Type B pancreatic cell (in vitro differentiated cells): ENCODE measurements around the gene HOXB4. TPM values are rescaled to one million over a fixed set of nuclear protein-coding genes. Genes with fewer than 3 reads are reported as not detected.

Source experiments
- DNase-seq: peaks from one replicate; pipeline ENCODE4 v3.0.0; 2021; ENCODE audit warnings: mixed read lengths; ENCODE audit not compliant: unreplicated experiment; ENCODE audit errors: extremely low spot score
- H3K27ac Mint-ChIP-seq: 2 replicates; pipeline ENCODE4 v1.8.0; 2021; ENCODE audit warnings: mild to moderate bottlenecking, mixed read lengths
- H3K27me3 Mint-ChIP-seq: 2 replicates; pipeline ENCODE4 v1.8.0; 2021; ENCODE audit warnings: mixed read lengths
- H3K36me3 Mint-ChIP-seq: 2 replicates; pipeline ENCODE4 v1.8.0; 2021; ENCODE audit warnings: mixed read lengths
- H3K4me1 Mint-ChIP-seq: one replicate; pipeline ENCODE4 v1.8.0; 2021; ENCODE audit warnings: mixed read lengths; ENCODE audit not compliant: unreplicated experiment
- H3K4me3 Mint-ChIP-seq: 2 replicates; pipeline ENCODE4 v1.8.0; 2021; ENCODE audit warnings: mild to moderate bottlenecking, mixed read lengths
- H3K9me3 Mint-ChIP-seq: 2 replicates; pipeline ENCODE4 v1.8.0; 2021; ENCODE audit warnings: mixed read lengths
- total RNA-seq: library from RNA; stranded (reverse); gene quantifications from 2 replicates; pipeline ENCODE4 v1.2.1, GENCODE V29; 2021; ENCODE audit warnings: low replicate concordance
- TF ChIP-seq, protein P1 (sequence below): fragments of 200-600 bp; sonication (generic); conservative IDR thresholded peaks from 2 replicates; pipeline ENCODE4 v1.5.0; 2021; ENCODE audit warnings: antibody characterized with exemption, mild to moderate bottlenecking

The HOXB4 gene
- total RNA-seq, 1 donor from 2014 or later: 27.0 TPM

DNA sequence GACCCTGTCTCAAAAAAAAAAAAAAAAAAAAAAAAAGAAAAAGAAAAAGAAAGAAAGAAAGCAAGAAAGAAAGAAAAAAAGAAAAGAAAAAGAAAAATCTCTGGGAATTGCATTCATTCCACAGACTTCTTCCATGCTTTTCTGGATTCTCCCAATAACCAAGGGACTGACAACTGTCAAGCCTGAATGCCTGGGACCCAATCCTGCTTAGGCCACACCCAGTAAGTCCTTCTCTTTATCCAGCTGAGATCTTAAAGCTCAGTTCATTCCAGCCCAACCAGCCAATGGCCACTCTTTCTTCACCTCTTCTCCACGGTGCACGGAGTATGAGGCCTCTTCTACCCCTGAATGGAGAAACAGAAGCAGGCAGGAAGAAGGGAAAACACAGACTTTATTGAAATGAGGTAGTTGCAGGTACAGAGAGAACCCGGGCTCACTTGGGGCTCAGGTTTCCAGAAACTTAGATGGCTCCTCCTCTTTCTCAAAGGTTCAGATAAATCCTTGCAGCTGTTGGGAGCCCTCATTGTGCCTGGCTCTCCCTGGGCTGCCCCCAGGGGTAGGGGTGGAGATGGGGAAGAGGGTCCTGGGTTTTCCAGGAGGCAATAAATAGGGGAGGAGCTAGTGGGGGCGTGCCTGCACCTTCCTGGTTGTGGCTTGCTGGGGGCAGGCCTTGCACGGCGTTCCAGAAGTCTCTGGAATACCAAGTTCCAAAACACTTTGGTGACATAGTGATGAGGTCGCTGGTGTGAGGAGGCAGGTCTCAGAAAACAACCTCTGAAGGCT is 49.8 kb downstream of the HOXB4 start:
- Mint-ChIP-seq H3K27me3 (peaks cover 59% of the 10 kb centered on the region), H3K4me1 (peaks cover 47% of the 10 kb centered on the region), H3K36me3 (no peaks in the 10 kb centered on the region), H3K9me3 (no peaks in the 10 kb centered on the region), H3K27ac (peak overlapping the region; percentile 75), H3K4me3 (peak overlapping the region; percentile 60)
- TF ChIP-seq, protein P1, sequence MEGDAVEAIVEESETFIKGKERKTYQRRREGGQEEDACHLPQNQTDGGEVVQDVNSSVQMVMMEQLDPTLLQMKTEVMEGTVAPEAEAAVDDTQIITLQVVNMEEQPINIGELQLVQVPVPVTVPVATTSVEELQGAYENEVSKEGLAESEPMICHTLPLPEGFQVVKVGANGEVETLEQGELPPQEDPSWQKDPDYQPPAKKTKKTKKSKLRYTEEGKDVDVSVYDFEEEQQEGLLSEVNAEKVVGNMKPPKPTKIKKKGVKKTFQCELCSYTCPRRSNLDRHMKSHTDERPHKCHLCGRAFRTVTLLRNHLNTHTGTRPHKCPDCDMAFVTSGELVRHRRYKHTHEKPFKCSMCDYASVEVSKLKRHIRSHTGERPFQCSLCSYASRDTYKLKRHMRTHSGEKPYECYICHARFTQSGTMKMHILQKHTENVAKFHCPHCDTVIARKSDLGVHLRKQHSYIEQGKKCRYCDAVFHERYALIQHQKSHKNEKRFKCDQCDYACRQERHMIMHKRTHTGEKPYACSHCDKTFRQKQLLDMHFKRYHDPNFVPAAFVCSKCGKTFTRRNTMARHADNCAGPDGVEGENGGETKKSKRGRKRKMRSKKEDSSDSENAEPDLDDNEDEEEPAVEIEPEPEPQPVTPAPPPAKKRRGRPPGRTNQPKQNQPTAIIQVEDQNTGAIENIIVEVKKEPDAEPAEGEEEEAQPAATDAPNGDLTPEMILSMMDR: no peak
- no peak for DNase-seq

DNA sequence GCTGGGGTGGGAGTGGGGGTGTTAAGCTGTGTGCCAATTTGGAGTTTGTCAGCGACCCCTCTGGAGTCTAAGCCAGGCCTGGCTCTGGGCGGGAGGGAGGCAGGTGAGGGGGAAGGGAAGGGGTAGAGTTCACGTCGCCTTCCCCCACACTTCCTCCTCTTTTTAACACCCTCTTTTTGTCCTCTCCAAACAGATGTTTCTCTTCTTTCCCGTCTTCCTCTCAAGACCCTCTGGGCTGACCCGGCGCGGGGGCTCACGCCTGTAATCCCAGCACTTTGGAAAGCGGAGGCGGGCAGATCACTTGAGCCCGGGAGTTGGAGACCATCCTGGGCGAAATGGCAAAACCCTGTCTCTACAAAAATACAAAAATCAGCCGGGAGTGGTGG is 50.6 kb downstream of the HOXB4 start:
- Mint-ChIP-seq H3K9me3 (no peaks in the 10 kb centered on the region), H3K27me3 (peaks cover 59% of the 10 kb centered on the region), H3K27ac (no peak overlapping the region), H3K4me3 (peak overlapping the region; percentile 75), H3K4me1 (peaks cover 49% of the 10 kb centered on the region), H3K36me3 (no peaks in the 10 kb centered on the region)
- DNase-seq: no peak
- TF ChIP-seq, protein P1: no peak

DNA sequence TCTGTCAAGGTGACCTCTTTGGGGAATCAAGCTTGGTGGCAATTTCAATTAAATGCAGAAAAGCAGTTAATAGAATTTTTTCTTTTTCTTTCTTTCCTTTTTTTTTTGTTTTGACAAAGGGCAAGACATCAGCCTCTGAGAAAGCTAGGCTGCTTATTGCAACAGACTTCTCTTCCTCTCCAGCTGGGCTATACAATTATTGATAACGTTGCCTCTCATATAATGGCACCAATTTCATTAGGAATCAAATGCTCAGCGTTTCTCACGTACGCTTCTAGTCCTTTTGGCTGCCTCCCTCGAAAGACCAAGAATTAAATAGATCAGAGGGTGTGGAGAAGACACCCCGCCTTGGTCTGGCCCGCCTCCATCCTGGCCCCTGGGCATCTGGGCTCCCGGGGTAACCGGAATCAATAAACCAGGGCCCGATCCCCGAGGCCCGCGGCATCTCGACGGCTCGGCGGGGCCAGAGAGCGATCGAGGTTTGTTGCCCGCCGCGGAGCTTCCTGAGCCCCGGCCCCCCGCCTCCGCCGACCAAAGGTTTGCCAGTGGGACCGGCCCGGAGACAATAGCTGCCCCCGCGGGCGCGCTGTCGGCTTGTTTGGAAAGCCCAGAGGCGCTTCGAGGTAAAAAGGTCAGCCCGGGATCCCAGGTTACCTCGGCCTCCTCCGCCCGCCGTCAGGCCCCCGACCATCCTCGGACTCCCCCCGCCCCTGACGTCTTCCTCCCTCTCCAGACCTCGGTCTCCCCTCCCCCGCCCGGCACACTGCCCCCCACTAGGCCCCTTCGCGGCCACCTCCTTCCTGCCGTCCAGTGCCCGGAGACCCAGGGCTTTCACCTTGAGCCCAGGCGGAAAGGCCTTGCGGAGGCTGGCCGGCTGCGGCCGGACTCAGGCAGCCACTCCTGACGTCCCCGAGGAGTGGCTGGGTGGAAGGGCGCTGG is 51.3 kb downstream of the HOXB4 start:
- Mint-ChIP-seq H3K27ac (peak overlapping the region; percentile 48), H3K27me3 (peaks cover 55% of the 10 kb centered on the region), H3K9me3 (peaks cover under 1% of the 10 kb centered on the region), H3K4me3 (peak overlapping the region; percentile 58), H3K36me3 (no peaks in the 10 kb centered on the region), H3K4me1 (peaks cover 52% of the 10 kb centered on the region)
- no peak for DNase-seq
- TF ChIP-seq, protein P1: no peak

Other genes with a start within 250 kb of the HOXB4 start
- 0.43 and 0.79 TPM in 2 replicates for gene SKAP1, start 148.1 kb downstream of the HOXB4 start, total RNA-seq
- gene HOXB1, start 47.3 kb downstream of the HOXB4 start, total RNA-seq: 0.29 and 0.79 TPM in 2 replicates
- 35.6 and 36.5 TPM in 2 replicates for gene HOXB2, start 33.2 kb downstream of the HOXB4 start, total RNA-seq
- 46.9 and 93.7 TPM in 2 replicates for gene HOXB3, start 11.9 kb upstream of the HOXB4 start, total RNA-seq
- 10.1 and 20.8 TPM in 2 replicates for gene HOXB5, start 15.4 kb upstream of the HOXB4 start, total RNA-seq
- 17.6 and 20.3 TPM in 2 replicates for gene HOXB6, start 26.6 kb upstream of the HOXB4 start, total RNA-seq
- gene HOXB7, start 32.7 kb upstream of the HOXB4 start, total RNA-seq: 9.8 and 11.7 TPM in 2 replicates
- gene HOXB8, start 36.9 kb upstream of the HOXB4 start, total RNA-seq: 16.0 and 17.1 TPM in 2 replicates
- 1.6 and 9.4 TPM in 2 replicates for gene HOXB9, start 48.0 kb upstream of the HOXB4 start, total RNA-seq
- gene PRAC1, start 144.2 kb upstream of the HOXB4 start, total RNA-seq: 0.88 TPM in 1 of 2 replicates, not detected in the other
- gene PRAC2, start 144.8 kb upstream of the HOXB4 start, total RNA-seq: not detected in 2 replicates
- 0.59 TPM in 1 of 2 replicates, not detected in the other for gene HOXB13, start 150.4 kb upstream of the HOXB4 start, total RNA-seq
- 2.8 and 3.5 TPM in 2 replicates for gene TTLL6, start 238.9 kb upstream of the HOXB4 start, total RNA-seq